Measurements from ENCODE around the gene FBXO40. TPM values are rescaled to one million over a fixed set of nuclear protein-coding genes. Genes with fewer than 3 reads are reported as not detected.
"Not testable (repeated sequence)": the region's sequence is repeated elsewhere in the genome, so short reads cannot be mapped to it uniquely, and the experiment has no call there.

The FBXO40 gene
- total RNA-seq, 6 experiments from 2014 or later, result not detected

DNA sequence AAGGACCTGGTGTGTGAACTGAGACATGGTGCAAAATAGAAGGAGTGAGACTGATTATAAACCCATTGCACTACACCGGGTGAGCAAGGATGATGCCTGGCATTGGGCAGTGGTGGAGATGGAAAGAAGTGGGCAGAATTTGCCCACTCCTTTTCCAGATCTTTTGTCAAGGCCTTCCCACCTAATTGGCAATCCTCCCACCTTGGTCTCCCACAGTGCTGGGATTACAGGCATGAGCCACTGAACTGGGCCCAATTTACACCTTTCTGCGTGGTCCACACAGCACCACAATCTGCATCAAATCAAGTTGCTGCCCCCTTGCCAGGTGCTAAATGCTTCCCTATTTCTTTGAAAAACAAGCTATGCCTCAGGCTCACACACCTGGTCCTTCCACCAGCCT is 5.4 kb downstream of the FBXO40 start:
- no peak for DNase-seq
- no peak overlapping the region for H3K27ac Mint-ChIP-seq
- H3K9me3 Mint-ChIP-seq, result no peaks in the 10 kb centered on the region
- no peaks in the 10 kb centered on the region for H3K27me3 Mint-ChIP-seq (ENCODE audit: insufficient read depth)
- TF ChIP-seq, protein P1, sequence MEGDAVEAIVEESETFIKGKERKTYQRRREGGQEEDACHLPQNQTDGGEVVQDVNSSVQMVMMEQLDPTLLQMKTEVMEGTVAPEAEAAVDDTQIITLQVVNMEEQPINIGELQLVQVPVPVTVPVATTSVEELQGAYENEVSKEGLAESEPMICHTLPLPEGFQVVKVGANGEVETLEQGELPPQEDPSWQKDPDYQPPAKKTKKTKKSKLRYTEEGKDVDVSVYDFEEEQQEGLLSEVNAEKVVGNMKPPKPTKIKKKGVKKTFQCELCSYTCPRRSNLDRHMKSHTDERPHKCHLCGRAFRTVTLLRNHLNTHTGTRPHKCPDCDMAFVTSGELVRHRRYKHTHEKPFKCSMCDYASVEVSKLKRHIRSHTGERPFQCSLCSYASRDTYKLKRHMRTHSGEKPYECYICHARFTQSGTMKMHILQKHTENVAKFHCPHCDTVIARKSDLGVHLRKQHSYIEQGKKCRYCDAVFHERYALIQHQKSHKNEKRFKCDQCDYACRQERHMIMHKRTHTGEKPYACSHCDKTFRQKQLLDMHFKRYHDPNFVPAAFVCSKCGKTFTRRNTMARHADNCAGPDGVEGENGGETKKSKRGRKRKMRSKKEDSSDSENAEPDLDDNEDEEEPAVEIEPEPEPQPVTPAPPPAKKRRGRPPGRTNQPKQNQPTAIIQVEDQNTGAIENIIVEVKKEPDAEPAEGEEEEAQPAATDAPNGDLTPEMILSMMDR (IDR thresholded peaks at IDR 0.05), result no peak
- no peak overlapping the region for H3K4me3 Mint-ChIP-seq
- H3K4me1 Mint-ChIP-seq (ENCODE audit: low read depth), result no peaks in the 10 kb centered on the region
- no peaks in the 10 kb centered on the region for H3K36me3 Mint-ChIP-seq (ENCODE audit: low read depth)

DNA sequence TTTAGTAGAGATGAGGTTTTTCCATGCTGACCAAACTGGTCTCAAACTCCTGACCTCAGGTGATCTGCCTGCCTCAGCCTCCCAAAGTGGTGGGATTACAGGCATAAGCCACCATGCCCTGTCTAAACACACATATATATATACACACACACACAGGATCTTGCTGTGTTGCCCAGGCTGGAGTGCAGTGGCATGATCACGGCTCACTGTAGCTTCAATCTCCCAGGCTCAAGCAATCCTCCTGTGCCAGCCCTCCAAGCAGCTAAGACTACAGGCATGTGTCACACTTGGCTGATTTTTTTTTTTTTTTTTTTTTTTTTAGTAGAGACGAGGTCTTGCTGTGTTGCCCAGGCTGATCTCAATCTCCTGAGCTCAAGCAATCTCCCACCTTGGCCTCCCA is 6.7 kb downstream of the FBXO40 start:
- not testable (repeated sequence) for H3K27me3 Mint-ChIP-seq (ENCODE audit: insufficient read depth); H3K4me1 Mint-ChIP-seq (ENCODE audit: low read depth); H3K36me3 Mint-ChIP-seq (ENCODE audit: low read depth); H3K9me3 Mint-ChIP-seq; H3K27ac Mint-ChIP-seq; DNase-seq; H3K4me3 Mint-ChIP-seq

DNA sequence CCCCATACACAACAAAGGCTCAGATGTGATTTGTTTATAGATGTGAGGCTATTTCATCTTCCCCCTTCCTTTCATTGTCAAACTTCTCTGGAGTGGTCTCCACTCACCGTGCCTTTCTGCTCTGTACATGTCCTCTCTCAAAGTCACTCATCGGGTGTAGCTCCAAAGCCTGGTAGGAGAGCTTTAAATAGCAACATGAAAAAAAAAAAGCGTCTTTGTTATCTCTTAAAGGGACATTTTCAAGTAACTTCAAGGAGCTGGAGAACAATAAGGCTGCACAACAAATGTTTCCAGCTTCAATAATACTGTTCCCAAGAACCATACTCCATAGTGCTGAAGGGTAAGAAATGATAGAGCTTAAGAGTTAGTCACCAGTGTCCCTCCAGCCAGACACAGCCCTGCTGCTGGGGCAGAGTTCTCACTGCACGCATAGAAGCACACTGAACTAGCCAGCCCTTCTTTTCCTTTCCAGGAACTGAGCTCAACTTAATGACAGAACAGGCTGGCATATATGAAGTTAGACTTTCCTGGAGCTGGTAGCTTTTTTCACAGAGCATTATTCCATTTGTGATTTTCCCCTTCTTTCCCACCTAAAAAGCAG is 8.1 kb downstream of the FBXO40 start:
- H3K9me3 Mint-ChIP-seq, result no peaks in the 10 kb centered on the region
- H3K27ac Mint-ChIP-seq, result no peak overlapping the region
- H3K27me3 Mint-ChIP-seq (ENCODE audit: insufficient read depth), result no peaks in the 10 kb centered on the region; the same call in 1 of the 2 replicates
- TF ChIP-seq, protein P1 (IDR thresholded peaks at IDR 0.05), result no peak
- no peaks in the 10 kb centered on the region for H3K4me1 Mint-ChIP-seq (ENCODE audit: low read depth)
- H3K36me3 Mint-ChIP-seq (ENCODE audit: low read depth), result no peaks in the 10 kb centered on the region
- DNase-seq, result no peak
- no peak overlapping the region for H3K4me3 Mint-ChIP-seq

DNA sequence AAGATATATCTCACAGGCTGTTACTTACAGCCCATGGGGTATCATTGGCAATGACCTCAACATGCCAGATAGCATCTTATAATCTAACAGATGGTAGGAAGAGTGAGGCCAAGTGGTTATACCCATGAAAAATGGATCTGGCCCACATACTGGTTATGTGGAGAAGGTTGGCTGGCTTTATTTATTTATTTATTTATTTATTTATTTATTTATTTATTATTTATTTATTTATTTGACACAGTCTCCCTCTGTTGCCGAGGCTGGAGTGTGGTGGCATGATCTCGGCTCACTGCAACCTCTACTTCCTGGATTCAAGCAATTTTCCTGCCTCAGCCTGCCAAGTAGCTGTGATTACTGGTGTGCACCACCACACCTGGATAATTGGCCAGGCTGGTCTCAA is 11.6 kb downstream of the FBXO40 start:
- Mint-ChIP-seq H3K27me3 (ENCODE audit: insufficient read depth) (peaks cover 11% of the 10 kb centered on the region), H3K4me1 (ENCODE audit: low read depth) (no peaks in the 10 kb centered on the region), H3K9me3 (no peaks in the 10 kb centered on the region), H3K36me3 (ENCODE audit: low read depth) (no peaks in the 10 kb centered on the region), H3K4me3 (no peak overlapping the region), H3K27ac (no peak overlapping the region)
- TF ChIP-seq, protein P1 (IDR thresholded peaks at IDR 0.05), result no peak
- no peak for DNase-seq

DNA sequence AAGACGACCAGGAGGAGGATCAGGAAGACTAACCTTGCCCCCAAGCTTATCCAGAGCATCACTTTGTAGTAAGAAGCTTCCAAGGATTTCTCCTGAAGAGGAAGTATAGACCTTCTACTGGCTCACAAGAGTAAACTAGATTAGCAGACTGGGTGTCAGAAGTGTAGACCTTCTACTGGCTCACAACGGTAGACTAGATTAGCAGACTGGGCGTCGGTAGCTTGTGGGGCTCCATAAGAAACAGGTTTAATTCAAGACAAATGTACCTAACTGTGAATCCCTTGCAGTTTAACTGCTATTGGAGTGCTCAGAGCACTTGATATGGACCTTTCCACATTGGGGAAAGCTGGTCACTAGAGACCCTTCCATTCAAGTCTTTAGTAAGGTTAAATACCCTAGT is 12.9 kb downstream of the FBXO40 start:
- no peak for DNase-seq
- Mint-ChIP-seq H3K4me1 (ENCODE audit: low read depth) (no peaks in the 10 kb centered on the region), H3K27me3 (ENCODE audit: insufficient read depth) (peaks cover 13% of the 10 kb centered on the region), H3K36me3 (ENCODE audit: low read depth) (no peaks in the 10 kb centered on the region), H3K4me3 (no peak overlapping the region), H3K27ac (no peak overlapping the region), H3K9me3 (no peaks in the 10 kb centered on the region)
- TF ChIP-seq, protein P1 (IDR thresholded peaks at IDR 0.05), result no peak

DNA sequence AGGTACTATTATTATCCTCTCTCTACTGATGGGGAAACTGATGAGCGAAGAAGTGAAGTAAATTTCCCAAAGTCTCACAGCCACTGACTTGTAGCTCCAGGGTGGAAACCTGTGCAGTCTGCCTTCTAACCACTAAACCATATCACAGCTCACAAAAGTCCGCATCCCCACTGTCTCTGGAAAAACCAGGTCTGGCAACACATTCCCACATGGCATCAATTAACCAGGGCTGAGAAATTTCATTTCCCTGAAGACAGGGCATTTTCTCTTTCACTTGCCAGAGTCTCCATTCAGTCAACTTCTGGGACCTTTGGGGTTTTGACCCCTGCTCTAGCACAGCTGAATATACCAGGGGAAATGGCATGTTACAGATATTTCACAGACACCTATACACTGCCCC is 26.5 kb downstream of the FBXO40 start:
- Mint-ChIP-seq H3K9me3 (no peaks in the 10 kb centered on the region), H3K27ac (no peak overlapping the region), H3K4me3 (no peak overlapping the region), H3K4me1 (ENCODE audit: low read depth) (no peaks in the 10 kb centered on the region), H3K36me3 (ENCODE audit: low read depth) (no peaks in the 10 kb centered on the region), H3K27me3 (ENCODE audit: insufficient read depth) (peaks cover 23% of the 10 kb centered on the region)
- TF ChIP-seq, protein P1 (IDR thresholded peaks at IDR 0.05), result no peak
- DNase-seq, result no peak
